GM21528 (cell line): ENCODE results near the gene SIX3.

Experiments
- ATAC-seq: cut with Tn5 transposase; IDR thresholded peaks from one replicate; pipeline ENCODE4 v1.9.1; 2021; ENCODE audit warnings: mild to moderate bottlenecking, moderate library complexity; ENCODE audit not compliant: unreplicated experiment, low FRiP score

SIX3 gene

GRCh38 chr2:44941551-44942234 is at the start of gene SIX3:
Gene SIX3, plus strand, starts transcription at chr2:44941702. Its CDS starts 403 bp downstream, at chr2:44942105.
- no peak for ATAC-seq

- ATAC-seq = no peak
Measured at GRCh38 chr2:44894058-44894457, 47.4 kb upstream of the SIX3 start.

GRCh38 chr2:44895061-44895460 is 46.4 kb upstream of the SIX3 start:
- no peak for ATAC-seq

GRCh38 chr2:44897406-44897805 is 44.1 kb upstream of the SIX3 start:
- no peak for ATAC-seq

GRCh38 chr2:44902217-44903137 is 39.0 kb upstream of the SIX3 start:
- no peak for ATAC-seq

- ATAC-seq = no peak
Measured at GRCh38 chr2:44904578-44904977, 36.9 kb upstream of the SIX3 start.

- no peak for ATAC-seq
Measured at GRCh38 chr2:44906972-44907371, 34.5 kb upstream of the SIX3 start.

GRCh38 chr2:44909831-44910230 is 31.7 kb upstream of the SIX3 start:
- no peak for ATAC-seq

GRCh38 chr2:44912660-44913059 is 28.8 kb upstream of the SIX3 start:
- no peak for ATAC-seq

- ATAC-seq = no peak
Measured at GRCh38 chr2:44916291-44916690, 25.2 kb upstream of the SIX3 start.

- ATAC-seq = no peak
Measured at GRCh38 chr2:44918095-44918775, 23.3 kb upstream of the SIX3 start.

GRCh38 chr2:44920751-44921150 is 20.8 kb upstream of the SIX3 start:
- no peak for ATAC-seq

GRCh38 chr2:44922776-44923175 is 18.7 kb upstream of the SIX3 start:
- no peak for ATAC-seq

GRCh38 chr2:44925561-44926136 is 15.9 kb upstream of the SIX3 start:
- ATAC-seq = no peak

GRCh38 chr2:44926957-44927356 is 14.5 kb upstream of the SIX3 start:
- ATAC-seq = no peak

- ATAC-seq = no peak
Measured at GRCh38 chr2:44927985-44928482, 13.5 kb upstream of the SIX3 start.

GRCh38 chr2:44928483-44929158 is 12.9 kb upstream of the SIX3 start:
- no peak for ATAC-seq

GRCh38 chr2:44929159-44929734 is 12.3 kb upstream of the SIX3 start:
- no peak for ATAC-seq

GRCh38 chr2:44929735-44930273 is 11.7 kb upstream of the SIX3 start:
- ATAC-seq = no peak
